KOPT-K1 (cell line): ENCODE measurements around the gene ACTN2.
"Not testable (repeated sequence)": the region's sequence is repeated elsewhere in the genome, so short reads cannot be mapped to it uniquely, and the experiment has no call there.

ENCODE experiments used
- H3K27ac ChIP-seq: fragments of 200-600 bp; sonication (generic); 2 replicates; pipeline ENCODE4 v1.5.1; 2016; ENCODE audit warnings: antibody characterized with exemption, mild to moderate bottlenecking, low read depth, low read length; ENCODE audit not compliant: poor library complexity, severe bottlenecking
- H3K36me3 ChIP-seq: fragments of 200-600 bp; sonication (generic); 2 replicates; pipeline ENCODE4 v1.5.1; 2017; ENCODE audit warnings: antibody characterized with exemption, mild to moderate bottlenecking, low read length, moderate library complexity; ENCODE audit not compliant: insufficient read depth
- H3K9me3 ChIP-seq: fragments of 200-600 bp; sonication (generic); 2 replicates; pipeline ENCODE4 v1.5.1; 2017; ENCODE audit warnings: antibody characterized with exemption, low read length, mild to moderate bottlenecking; ENCODE audit not compliant: insufficient read depth, poor library complexity, severe bottlenecking

Gene ACTN2

GRCh38 chr1:236685917-236686814, at the start of gene ACTN2:
Gene ACTN2 (plus strand): TSS chr1:236686499. CDS start chr1:236686674, 175 bp downstream.
- no peak within 1 kb of the TSS for H3K27ac ChIP-seq
- H3K36me3 ChIP-seq: no peaks in the 10 kb centered on the region
- H3K9me3 ChIP-seq: no peaks in the 10 kb centered on the region

- no peak overlapping the region for H3K27ac ChIP-seq
- no peaks in the 10 kb centered on the region for H3K9me3 ChIP-seq
Observed at GRCh38 chr1:236638945-236639344, 47.4 kb upstream of the ACTN2 start.

DNA sequence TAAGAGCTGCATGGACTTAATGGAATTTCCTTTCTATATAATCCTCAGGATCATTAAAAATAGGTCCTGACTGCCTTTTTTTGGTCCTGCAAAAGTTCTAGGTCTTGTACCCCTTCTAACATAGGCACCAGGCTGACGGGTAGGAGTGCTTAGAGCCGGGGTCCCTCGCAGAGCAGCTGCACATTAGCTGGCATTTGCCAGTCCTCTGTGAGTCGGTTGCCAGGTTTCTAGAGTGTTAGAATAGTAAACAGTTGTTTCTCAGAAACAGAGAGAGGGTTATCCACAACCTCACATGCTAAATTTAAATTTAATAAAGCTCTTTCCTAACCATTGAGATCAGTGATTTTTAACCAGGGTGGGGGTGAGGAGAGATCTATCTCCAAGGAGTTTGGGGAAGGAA, 46.6 kb upstream of the ACTN2 start:
- Histone ChIP-seq H3K9me3 (no peaks in the 10 kb centered on the region), H3K36me3 (no peaks in the 10 kb centered on the region), H3K27ac (no peak overlapping the region)

More at GRCh38 chr1:236638945-236639344, 47.4 kb upstream of the ACTN2 start:
- H3K36me3 ChIP-seq: no peaks in the 10 kb centered on the region

DNA sequence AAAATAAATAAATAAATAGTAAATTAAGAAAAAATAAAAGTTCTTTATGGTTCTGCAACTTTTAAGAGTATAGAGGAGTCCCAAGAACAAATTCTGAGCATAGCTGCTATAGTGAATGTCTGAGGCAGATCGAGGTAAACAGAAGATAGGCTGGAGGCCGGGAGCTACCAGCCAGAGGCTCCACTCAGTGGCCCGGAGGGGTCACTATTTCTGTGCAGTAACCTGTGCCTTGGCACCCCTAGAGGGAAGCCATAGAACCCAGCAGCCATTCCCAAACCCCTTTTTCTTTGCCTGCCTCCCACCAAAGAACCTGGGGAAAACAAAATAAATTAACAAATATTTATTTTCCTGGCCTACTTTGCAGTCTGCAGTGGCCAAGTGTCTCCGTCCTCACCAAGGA, 43.5 kb upstream of the ACTN2 start:
- Histone ChIP-seq H3K9me3 (no peaks in the 10 kb centered on the region), H3K36me3 (no peaks in the 10 kb centered on the region), H3K27ac (no peak overlapping the region)

GRCh38 chr1:236645016-236645680, 41.2 kb upstream of the ACTN2 start:
- Histone ChIP-seq H3K27ac (no peak overlapping the region), H3K9me3 (no peaks in the 10 kb centered on the region), H3K36me3 (no peaks in the 10 kb centered on the region)

DNA sequence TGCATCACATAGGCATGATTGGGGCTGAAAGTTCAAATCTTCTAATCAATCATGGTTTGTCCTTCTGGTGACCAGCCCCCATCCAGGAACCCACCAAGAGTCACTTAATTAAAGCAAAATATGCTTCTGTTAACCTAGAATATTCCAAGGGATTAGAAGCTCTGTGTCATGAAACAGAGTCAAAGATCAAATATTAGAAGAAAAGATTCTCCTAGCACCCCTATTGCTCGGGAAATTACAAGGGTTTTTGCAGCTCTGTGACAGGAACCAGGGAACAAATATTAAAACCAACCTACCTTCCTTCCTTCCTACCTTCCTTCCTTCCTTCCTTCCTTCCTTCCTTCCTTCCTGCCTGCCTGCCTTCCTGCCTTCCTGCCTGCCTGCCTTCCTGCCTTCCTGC, 31.8 kb upstream of the ACTN2 start:
- no peak overlapping the region for H3K27ac ChIP-seq
- no peaks in the 10 kb centered on the region for H3K9me3 ChIP-seq

GRCh38 chr1:236654957-236655356, 31.3 kb upstream of the ACTN2 start:
- no peaks in the 10 kb centered on the region for H3K9me3 ChIP-seq
- no peak overlapping the region for H3K27ac ChIP-seq
- H3K36me3 ChIP-seq: no peaks in the 10 kb centered on the region

More for the DNA sequence above, 31.8 kb upstream of the ACTN2 start:
- H3K36me3 ChIP-seq: no peaks in the 10 kb centered on the region

DNA sequence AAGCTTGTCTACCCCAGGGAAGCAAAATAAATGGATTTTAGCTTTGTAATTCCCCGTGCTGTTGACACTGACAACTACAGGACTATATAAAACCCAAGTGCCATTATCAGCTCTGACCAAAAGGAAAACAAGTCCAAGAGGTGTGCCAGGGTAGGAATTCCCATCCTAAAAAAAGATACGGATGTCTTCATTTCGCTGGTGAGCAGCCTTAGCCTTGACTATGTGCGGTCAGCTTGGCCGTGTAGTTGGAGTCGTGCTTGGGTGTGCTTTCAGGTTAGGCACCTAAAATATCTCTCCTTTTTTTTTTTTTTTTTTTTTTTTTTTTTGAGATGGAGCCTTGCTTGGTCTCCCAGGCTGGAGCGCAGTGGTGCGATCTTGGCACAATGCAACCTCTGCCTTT, 28.9 kb upstream of the ACTN2 start:
- Histone ChIP-seq H3K27ac (no peak overlapping the region), H3K9me3 (no peaks in the 10 kb centered on the region)

DNA sequence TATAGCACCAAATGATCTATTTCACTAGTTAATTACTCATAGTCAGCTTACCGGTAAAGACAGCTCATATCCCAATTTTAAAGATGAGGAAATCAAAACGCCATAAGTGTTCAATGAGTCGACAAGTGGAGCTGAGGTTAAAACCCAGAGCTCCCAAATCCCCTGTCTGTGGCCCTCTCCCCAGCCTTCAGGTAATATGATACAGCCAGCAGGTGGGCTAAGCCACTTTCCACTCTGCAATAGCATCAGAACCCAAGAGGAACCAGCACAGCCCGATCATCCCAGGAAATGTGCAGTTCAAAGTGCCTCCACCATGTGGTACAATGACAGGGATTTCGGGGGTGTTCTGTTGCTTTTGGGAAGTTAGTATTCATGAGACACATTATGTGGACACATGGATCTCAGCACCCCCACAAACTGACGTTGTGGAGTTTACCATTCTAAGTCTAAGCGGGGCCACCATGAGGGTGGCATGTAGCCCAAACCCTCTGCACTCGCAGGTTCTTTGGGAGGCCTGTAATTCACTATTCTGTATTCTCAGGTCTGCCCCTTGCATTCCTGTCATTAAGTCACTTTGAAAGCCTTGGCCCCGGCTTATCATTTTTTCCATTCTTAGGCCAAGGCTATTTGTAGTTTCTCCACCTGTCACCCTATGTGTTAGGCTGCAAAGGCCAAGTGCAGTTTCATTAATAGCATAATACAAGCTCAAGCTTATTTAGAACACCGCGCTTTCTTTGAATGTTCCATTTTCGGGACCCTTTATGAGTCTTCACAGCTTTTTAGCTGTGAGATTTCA, 26.3 kb upstream of the ACTN2 start:
- H3K36me3 ChIP-seq: no peaks in the 10 kb centered on the region
- H3K27ac ChIP-seq: no peak overlapping the region
- no peaks in the 10 kb centered on the region for H3K9me3 ChIP-seq

More for the DNA sequence above, 28.9 kb upstream of the ACTN2 start:
- no peaks in the 10 kb centered on the region for H3K36me3 ChIP-seq

- no peaks in the 10 kb centered on the region for H3K9me3 ChIP-seq
- H3K36me3 ChIP-seq: no peaks in the 10 kb centered on the region
- H3K27ac ChIP-seq: no peak overlapping the region
Observed at GRCh38 chr1:236663934-236664333, 22.4 kb upstream of the ACTN2 start.

GRCh38 chr1:236668909-236669308, 17.4 kb upstream of the ACTN2 start:
- H3K36me3 ChIP-seq, H3K27ac ChIP-seq, H3K9me3 ChIP-seq: not testable (repeated sequence)

DNA sequence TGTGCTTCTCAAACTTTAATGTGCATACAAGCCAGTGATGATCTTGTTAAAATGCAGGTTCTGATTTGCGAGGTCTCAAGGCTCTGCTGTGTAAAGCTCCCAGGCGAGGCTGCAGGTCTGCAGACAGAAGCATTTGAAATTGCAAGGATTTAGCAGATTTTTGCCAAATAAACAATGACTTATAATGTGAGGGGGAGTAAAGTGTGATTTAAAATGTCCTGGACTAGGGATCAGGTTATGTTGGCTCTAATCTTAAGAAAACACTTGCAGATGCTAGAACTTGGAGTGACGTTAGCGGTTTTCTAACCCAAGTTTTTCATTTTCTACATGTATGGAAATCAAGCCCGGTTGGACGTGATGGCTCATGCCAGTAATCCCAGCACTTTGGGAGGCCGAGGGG, 16.2 kb upstream of the ACTN2 start:
- no peak overlapping the region for H3K27ac ChIP-seq
- H3K36me3 ChIP-seq: no peaks in the 10 kb centered on the region

GRCh38 chr1:236673289-236673919, 12.9 kb upstream of the ACTN2 start:
- Histone ChIP-seq H3K27ac (no peak overlapping the region), H3K36me3 (no peaks in the 10 kb centered on the region)

More for the DNA sequence above, 16.2 kb upstream of the ACTN2 start:
- no peaks in the 10 kb centered on the region for H3K9me3 ChIP-seq

GRCh38 chr1:236677641-236678235, 8.6 kb upstream of the ACTN2 start:
- no peaks in the 10 kb centered on the region for H3K9me3 ChIP-seq
- H3K36me3 ChIP-seq: no peaks in the 10 kb centered on the region
- no peak overlapping the region for H3K27ac ChIP-seq

More at GRCh38 chr1:236673289-236673919, 12.9 kb upstream of the ACTN2 start:
- H3K9me3 ChIP-seq: no peaks in the 10 kb centered on the region
